ENCODE results near the gene EXOSC6.
"Not testable (repeated sequence)": the region's sequence is repeated elsewhere in the genome, so short reads cannot be mapped to it uniquely, and the experiment has no call there.

EXOSC6 gene

GRCh38 chr16:70254180-70254964, 2.6 kb upstream of the EXOSC6 start:
- no peak for DNase-seq

- DNase-seq, result peak; percentile 32
Observed at GRCh38 chr16:70253291-70254106, 1.8 kb upstream of the EXOSC6 start.

- peak; percentile 28 for DNase-seq
Observed at GRCh38 chr16:70252355-70252988, 732 bp upstream of the EXOSC6 start.

GRCh38 chr16:70250748-70251628, 752 bp downstream of the EXOSC6 start:
- peak; percentile 47 for DNase-seq

- DNase-seq, result not testable (repeated sequence)
Observed at GRCh38 chr16:70249697-70250096, 2.0 kb downstream of the EXOSC6 start.

GRCh38 chr16:70238773-70239172, 13.0 kb downstream of the EXOSC6 start:
- DNase-seq, result not testable (repeated sequence)

GRCh38 chr16:70231831-70232230, 19.9 kb downstream of the EXOSC6 start:
- DNase-seq, result not testable (repeated sequence)

GRCh38 chr16:70226024-70226423, 25.7 kb downstream of the EXOSC6 start:
- DNase-seq, result not testable (repeated sequence)

- DNase-seq, result not testable (repeated sequence)
Observed at GRCh38 chr16:70225430-70225829, 26.3 kb downstream of the EXOSC6 start.

GRCh38 chr16:70224645-70225044, 27.1 kb downstream of the EXOSC6 start:
- not testable (repeated sequence) for DNase-seq

- not testable (repeated sequence) for DNase-seq
Observed at GRCh38 chr16:70223971-70224513, 27.7 kb downstream of the EXOSC6 start.

GRCh38 chr16:70223216-70223615, 28.5 kb downstream of the EXOSC6 start:
- not testable (repeated sequence) for DNase-seq

GRCh38 chr16:70222574-70222973, 29.2 kb downstream of the EXOSC6 start:
- DNase-seq, result not testable (repeated sequence)

- not testable (repeated sequence) for DNase-seq
Observed at GRCh38 chr16:70218586-70218985, 33.2 kb downstream of the EXOSC6 start.

GRCh38 chr16:70206382-70206781, 45.4 kb downstream of the EXOSC6 start:
- DNase-seq, result not testable (repeated sequence)

GRCh38 chr16:70204668-70205405, 46.9 kb downstream of the EXOSC6 start:
- not testable (repeated sequence) for DNase-seq

- DNase-seq, result not testable (repeated sequence)
Observed at GRCh38 chr16:70204010-70204409, 47.7 kb downstream of the EXOSC6 start.

GRCh38 chr16:70203508-70203907, 48.2 kb downstream of the EXOSC6 start:
- DNase-seq, result not testable (repeated sequence)

- DNase-seq, result not testable (repeated sequence)
Observed at GRCh38 chr16:70200063-70200462, 51.7 kb downstream of the EXOSC6 start.

- not testable (repeated sequence) for DNase-seq
Observed at GRCh38 chr16:70199170-70199569, 52.6 kb downstream of the EXOSC6 start.

- DNase-seq, result not testable (repeated sequence)
Observed at GRCh38 chr16:70198666-70199065, 53.1 kb downstream of the EXOSC6 start.
